ENCODE results near the gene PPFIBP1.
"Not testable (repeated sequence)": the region's sequence is repeated elsewhere in the genome, so short reads cannot be mapped to it uniquely, and the experiment has no call there.

The PPFIBP1 gene

GRCh38 chr12:27627853-27628469 is 104.0 kb downstream of the PPFIBP1 start:
- DNase-seq (ENCODE audit: low spot score) = not testable (repeated sequence)

- DNase-seq (ENCODE audit: low spot score) = not testable (repeated sequence)
These were observed 106.2 kb downstream of the PPFIBP1 start for GRCh38 chr12:27630219-27630618.

GRCh38 chr12:27631365-27631764 is 107.4 kb downstream of the PPFIBP1 start:
- DNase-seq (ENCODE audit: low spot score) = no peak

DNA sequence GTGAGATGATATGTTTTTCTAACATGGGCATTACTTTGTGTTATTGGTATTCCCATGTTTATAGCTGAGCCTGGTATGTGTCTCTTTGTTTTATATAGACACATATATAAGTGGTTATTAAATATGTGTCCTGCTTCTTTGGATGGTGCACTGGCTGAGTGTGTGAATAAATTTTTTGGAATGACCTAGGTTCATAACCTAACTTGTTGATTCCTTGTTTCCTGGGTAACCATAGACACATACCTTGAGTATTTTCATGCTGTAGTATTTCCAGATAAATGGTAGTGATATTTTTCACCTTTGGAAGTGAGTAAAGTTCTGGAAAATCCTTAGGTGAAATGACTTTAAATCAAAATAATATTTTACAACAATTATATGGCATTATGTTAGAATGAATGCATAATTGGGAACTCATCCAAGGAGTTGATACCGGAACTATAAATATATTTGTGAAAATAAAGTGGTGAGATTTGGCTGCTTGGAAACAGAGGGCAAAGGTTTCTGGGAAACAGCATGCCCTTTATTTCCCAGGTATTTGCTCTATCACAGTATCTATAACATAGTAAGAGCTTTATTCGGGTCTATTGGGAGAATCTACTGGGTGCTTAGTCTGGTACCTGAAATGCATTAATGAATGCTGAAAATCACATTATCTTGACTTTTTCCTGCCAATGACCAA is 107.9 kb downstream of the PPFIBP1 start:
- DNase-seq (ENCODE audit: low spot score) = no peak

DNA sequence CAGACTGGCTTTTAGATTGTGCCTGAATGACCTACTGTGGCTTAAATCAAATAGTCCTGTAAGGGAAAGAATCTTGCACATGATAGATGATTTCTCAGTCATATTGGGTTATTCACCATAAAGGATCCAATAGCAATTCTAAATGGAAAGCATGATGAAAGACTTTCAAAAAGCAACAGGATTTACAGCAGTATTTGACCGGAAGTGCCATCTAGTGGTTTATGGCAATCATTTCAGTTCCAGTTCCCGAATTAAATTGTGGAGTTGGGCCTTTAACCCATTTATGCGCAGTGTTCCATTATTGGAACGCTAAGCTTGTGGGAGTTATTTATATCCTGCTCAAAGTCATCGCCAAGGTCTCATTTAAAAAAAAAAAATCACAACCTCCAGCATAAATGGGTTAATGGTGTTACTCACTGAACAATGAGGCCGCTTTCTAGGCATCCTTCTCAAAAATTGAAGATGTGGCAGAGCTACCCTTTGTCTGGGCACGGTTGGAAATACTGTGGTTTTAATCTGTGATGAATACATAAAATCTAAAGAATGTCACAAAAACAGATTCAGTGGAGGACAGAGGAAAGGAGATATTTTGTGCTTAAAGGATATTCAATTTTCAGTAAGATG is 111.5 kb downstream of the PPFIBP1 start:
- peak; percentile 34 for DNase-seq (ENCODE audit: low spot score)

- not testable (repeated sequence) for DNase-seq (ENCODE audit: low spot score)
These were observed 112.6 kb downstream of the PPFIBP1 start for GRCh38 chr12:27636569-27636968.

DNA sequence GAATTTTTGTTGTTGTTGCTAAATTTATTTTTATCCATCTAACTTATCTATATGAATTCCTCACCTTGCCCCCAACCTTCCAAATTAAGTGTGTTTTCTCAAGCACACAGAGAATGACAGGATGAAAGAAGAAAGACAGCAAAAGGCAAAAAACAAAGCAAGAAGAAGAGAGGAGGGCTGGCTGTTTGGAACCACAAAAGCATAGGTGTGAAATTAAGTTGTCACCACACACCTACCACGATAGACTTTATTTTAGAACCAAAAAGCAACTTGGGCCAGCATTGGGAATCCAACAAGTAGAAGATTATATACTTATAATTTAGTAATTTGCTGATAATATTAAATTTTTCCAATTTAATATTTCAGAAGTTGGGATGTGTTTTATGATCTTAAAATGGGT is 113.5 kb downstream of the PPFIBP1 start:
- DNase-seq (ENCODE audit: low spot score) = no peak

DNA sequence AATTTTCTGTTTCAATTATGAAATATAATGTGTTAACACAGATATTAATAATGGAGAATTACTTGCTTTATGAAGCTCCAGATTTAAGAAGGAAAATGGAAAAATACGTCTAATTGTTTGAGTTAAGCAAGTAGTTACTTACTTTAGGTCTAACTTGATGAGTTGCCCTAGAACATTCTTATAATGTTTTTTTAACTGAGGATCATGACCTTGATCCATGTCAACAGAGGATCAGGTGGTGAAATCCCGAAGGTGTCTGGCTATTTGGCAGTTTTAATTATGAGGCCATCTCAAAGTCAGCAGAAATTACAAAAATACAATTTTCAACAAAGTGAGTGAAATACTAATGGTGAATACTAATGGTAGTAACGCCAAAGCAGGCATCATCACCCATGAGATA is 115.3 kb downstream of the PPFIBP1 start:
- DNase-seq (ENCODE audit: low spot score) = no peak

GRCh38 chr12:27640566-27641200 is 116.7 kb downstream of the PPFIBP1 start:
- DNase-seq (ENCODE audit: low spot score) = not testable (repeated sequence)

GRCh38 chr12:27642361-27642760 is 118.4 kb downstream of the PPFIBP1 start:
- DNase-seq (ENCODE audit: low spot score) = not testable (repeated sequence)

DNA sequence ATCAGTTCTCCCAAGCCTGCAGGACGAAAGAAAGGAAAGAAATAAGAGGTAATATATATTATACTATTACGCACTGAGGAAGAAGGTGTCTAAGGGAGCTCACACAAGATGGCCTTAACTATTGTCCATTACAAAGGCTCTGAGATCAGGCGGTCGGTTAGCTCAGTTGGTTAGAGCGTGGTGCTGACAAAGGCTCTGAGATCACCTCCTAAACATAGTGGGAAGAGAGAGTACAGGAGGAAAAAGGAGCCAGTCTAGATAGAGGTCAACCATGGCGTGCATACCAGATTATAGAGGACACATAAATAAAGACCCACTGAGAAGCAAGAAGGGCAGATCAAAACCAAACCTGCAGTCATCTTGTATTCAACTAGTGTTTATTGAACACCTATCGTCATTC is 118.9 kb downstream of the PPFIBP1 start:
- not testable (repeated sequence) for DNase-seq (ENCODE audit: low spot score)

GRCh38 chr12:27644158-27644845 is 120.3 kb downstream of the PPFIBP1 start:
- DNase-seq (ENCODE audit: low spot score) = no peak

GRCh38 chr12:27645671-27646070 is 121.7 kb downstream of the PPFIBP1 start:
- no peak for DNase-seq (ENCODE audit: low spot score)

DNA sequence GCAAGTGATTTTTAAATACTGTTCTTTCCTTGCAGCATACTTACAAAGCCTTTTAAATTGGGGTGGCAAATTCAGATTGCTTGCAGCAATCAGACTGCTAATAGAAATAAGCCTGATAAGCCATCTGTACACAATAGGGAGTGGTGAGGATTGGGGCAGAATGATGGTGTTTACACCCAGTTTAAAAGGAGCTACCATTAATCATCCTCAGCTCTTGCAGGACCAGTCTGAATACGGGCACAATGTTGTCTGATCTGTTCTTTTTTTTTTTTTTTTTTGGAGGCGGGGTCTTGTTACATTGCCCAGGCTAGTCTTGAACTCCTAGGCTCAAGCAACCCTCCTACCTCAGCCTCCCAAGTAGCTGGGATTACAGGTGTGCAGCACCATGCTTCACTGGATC is 122.1 kb downstream of the PPFIBP1 start:
- DNase-seq (ENCODE audit: low spot score) = no peak

DNA sequence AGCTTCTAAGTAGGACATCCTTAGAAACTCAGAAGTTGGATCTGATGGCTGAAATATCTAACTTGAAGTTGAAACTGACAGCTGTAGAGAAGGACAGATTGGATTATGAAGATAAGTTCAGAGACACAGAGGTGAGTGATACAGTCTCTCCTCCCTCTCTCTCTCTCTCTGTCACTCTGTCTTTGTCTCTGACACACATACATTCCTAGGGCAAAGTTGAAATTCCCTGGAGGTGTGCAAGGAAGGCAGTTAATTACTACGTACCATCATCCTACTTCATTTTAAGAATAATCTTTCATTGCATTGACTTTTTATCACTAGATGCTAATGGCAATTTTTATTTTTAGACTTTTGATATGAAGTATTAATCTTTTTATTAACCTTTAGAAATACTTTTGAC is 126.0 kb downstream of the PPFIBP1 start:
- DNase-seq (ENCODE audit: low spot score) = no peak

- no peak for DNase-seq (ENCODE audit: low spot score)
These were observed 127.2 kb downstream of the PPFIBP1 start for GRCh38 chr12:27651201-27651600.

DNA sequence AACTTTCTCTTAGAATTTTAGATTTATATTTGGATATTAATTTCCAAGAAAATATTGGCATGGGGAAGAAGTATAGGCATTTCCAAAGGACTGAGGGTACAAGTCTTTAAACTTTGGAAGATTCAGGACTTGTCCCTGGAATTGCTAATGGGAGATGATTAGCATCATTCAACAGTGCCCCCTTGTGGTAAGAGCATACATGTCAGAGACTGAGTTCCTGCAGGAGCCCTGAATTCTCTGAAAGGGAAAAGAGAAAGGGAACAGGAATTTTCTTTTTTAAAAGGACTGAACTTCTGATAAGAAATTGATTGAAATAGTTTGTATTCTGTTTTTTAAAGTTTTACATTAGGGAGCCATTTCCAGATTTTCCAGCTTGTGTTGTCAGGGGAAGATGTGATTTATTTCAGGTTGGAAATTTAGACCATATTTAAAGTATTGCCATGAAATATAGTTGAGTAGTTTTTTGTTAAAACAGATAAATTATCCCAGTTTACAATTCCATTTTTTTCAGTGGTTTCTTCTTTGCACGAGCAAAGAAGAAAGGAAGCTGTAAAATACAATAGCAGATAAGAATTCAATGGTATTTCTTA is 128.3 kb downstream of the PPFIBP1 start:
- DNase-seq (ENCODE audit: low spot score) = peak; percentile 63

GRCh38 chr12:27653661-27654060 is 129.7 kb downstream of the PPFIBP1 start:
- no peak for DNase-seq (ENCODE audit: low spot score)

DNA sequence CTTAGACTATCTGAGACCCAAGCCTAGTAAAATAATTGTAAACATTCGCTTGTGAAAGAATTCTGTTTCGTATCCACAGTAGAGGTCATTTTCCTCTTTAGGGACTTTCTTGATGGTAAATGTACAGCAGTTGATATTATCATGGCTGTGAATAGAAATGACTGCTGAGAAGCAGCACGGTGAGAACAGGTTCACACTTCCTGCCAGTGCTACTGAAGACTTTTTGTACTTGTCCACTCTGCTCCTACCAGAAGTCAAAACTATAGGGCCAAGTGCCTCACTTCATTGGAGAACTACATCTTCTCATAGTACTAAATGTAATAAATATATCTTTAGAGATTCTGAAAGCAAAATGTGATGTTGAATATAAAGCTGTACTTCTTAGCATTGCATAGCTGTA is 131.5 kb downstream of the PPFIBP1 start:
- not testable (repeated sequence) for DNase-seq (ENCODE audit: low spot score)

GRCh38 chr12:27657296-27657695 is 133.3 kb downstream of the PPFIBP1 start:
- no peak for DNase-seq (ENCODE audit: low spot score)

GRCh38 chr12:27665704-27666103 is 141.7 kb downstream of the PPFIBP1 start:
- no peak for DNase-seq (ENCODE audit: low spot score)

GRCh38 chr12:27666510-27666909 is 142.5 kb downstream of the PPFIBP1 start:
- DNase-seq (ENCODE audit: low spot score) = no peak

All from AG08396 (cell line).